GM21381 (cell line): Measurements from ENCODE around the gene ACSL6.

ENCODE experiments used
- ATAC-seq: cut with Tn5 transposase; IDR thresholded peaks from one replicate; pipeline ENCODE4 v1.9.1; 2021; ENCODE audit warnings: mild to moderate bottlenecking, moderate library complexity; ENCODE audit not compliant: unreplicated experiment

ACSL6 gene

GRCh38 chr5:132001647-132002561 is 9.6 kb downstream of the ACSL6 start:
- no peak for ATAC-seq

- ATAC-seq = no peak
Measured at GRCh38 chr5:132000677-132001453, 10.6 kb downstream of the ACSL6 start.

- no peak for ATAC-seq
Measured at GRCh38 chr5:132000241-132000490, 11.3 kb downstream of the ACSL6 start.

- ATAC-seq = no peak
Measured at GRCh38 chr5:131999441-132000240, 11.8 kb downstream of the ACSL6 start.

- ATAC-seq = no peak
Measured at GRCh38 chr5:131999041-131999440, 12.4 kb downstream of the ACSL6 start.

- no peak for ATAC-seq
Measured at GRCh38 chr5:131998431-131999040, 12.9 kb downstream of the ACSL6 start.

GRCh38 chr5:131997727-131998117 is 13.7 kb downstream of the ACSL6 start:
- no peak for ATAC-seq

GRCh38 chr5:131997026-131997726 is 14.3 kb downstream of the ACSL6 start:
- ATAC-seq = no peak

- no peak for ATAC-seq
Measured at GRCh38 chr5:131996210-131997025, 15.0 kb downstream of the ACSL6 start.

GRCh38 chr5:131994533-131995226 is 16.8 kb downstream of the ACSL6 start:
- ATAC-seq = no peak

GRCh38 chr5:131994090-131994489 is 17.4 kb downstream of the ACSL6 start:
- ATAC-seq = no peak

- ATAC-seq = no peak
Measured at GRCh38 chr5:131993676-131994075, 17.8 kb downstream of the ACSL6 start.

- ATAC-seq = no peak
Measured at GRCh38 chr5:131992370-131992769, 19.1 kb downstream of the ACSL6 start.

GRCh38 chr5:131991593-131992324 is 19.7 kb downstream of the ACSL6 start:
- ATAC-seq = no peak

- ATAC-seq = no peak
Measured at GRCh38 chr5:131990716-131991115, 20.7 kb downstream of the ACSL6 start.

- no peak for ATAC-seq
Measured at GRCh38 chr5:131988601-131989000, 22.9 kb downstream of the ACSL6 start.

GRCh38 chr5:131987251-131987650 is 24.2 kb downstream of the ACSL6 start:
- no peak for ATAC-seq

- no peak for ATAC-seq
Measured at GRCh38 chr5:131986161-131986912, 25.1 kb downstream of the ACSL6 start.
